HG03378 (cell line): ENCODE data around the gene LCN12.

Source experiments
- ATAC-seq: cut with Tn5 transposase; IDR thresholded peaks from one replicate; pipeline ENCODE4 v1.9.1; 2021; ENCODE audit warnings: mild to moderate bottlenecking, moderate library complexity; ENCODE audit not compliant: unreplicated experiment

Gene LCN12

GRCh38 chr9:136957461-136957860 lies 5.4 kb downstream of the LCN12 start:
- ATAC-seq: no peak

GRCh38 chr9:136957901-136958300 lies 5.8 kb downstream of the LCN12 start:
- ATAC-seq: no peak

- no peak for ATAC-seq
Measured at GRCh38 chr9:136958473-136958872, 6.4 kb downstream of the LCN12 start.

GRCh38 chr9:136958898-136959850 lies 7.1 kb downstream of the LCN12 start:
- no peak for ATAC-seq

GRCh38 chr9:136960212-136960937 lies 8.3 kb downstream of the LCN12 start:
- ATAC-seq: no peak

- no peak for ATAC-seq
Measured at GRCh38 chr9:136960938-136961275, 8.8 kb downstream of the LCN12 start.

GRCh38 chr9:136961279-136962065 lies 9.4 kb downstream of the LCN12 start:
- ATAC-seq: no peak

- no peak for ATAC-seq
Measured at GRCh38 chr9:136962163-136962562, 10.1 kb downstream of the LCN12 start.

GRCh38 chr9:136962701-136963248 lies 10.7 kb downstream of the LCN12 start:
- ATAC-seq: no peak

- ATAC-seq: no peak
Measured at GRCh38 chr9:136963341-136963740, 11.3 kb downstream of the LCN12 start.

- no peak for ATAC-seq
Measured at GRCh38 chr9:136963751-136964150, 11.7 kb downstream of the LCN12 start.

- ATAC-seq: no peak
Measured at GRCh38 chr9:136964171-136964689, 12.2 kb downstream of the LCN12 start.

GRCh38 chr9:136964833-136965422 lies 12.9 kb downstream of the LCN12 start:
- no peak for ATAC-seq

- no peak for ATAC-seq
Measured at GRCh38 chr9:136965771-136966484, 13.9 kb downstream of the LCN12 start.

- ATAC-seq: no peak
Measured at GRCh38 chr9:136968333-136969127, 16.5 kb downstream of the LCN12 start.

- ATAC-seq: no peak
Measured at GRCh38 chr9:136969150-136969549, 17.1 kb downstream of the LCN12 start.

GRCh38 chr9:136969774-136970173 lies 17.7 kb downstream of the LCN12 start:
- no peak for ATAC-seq

GRCh38 chr9:136970361-136970760 lies 18.3 kb downstream of the LCN12 start:
- ATAC-seq: no peak

- ATAC-seq: no peak
Measured at GRCh38 chr9:136971746-136972145, 19.7 kb downstream of the LCN12 start.
